Mesenchymal stem cell (in vitro differentiated cells and primary cell): ENCODE data around the gene UCP2.

Experiments
- DNase-seq: peaks from one replicate; pipeline ENCODE4 v3.0.0-alpha.2; 2013
- H2AFZ ChIP-seq: one replicate; pipeline ENCODE4 v1.6.1; 2013; ENCODE audit warnings: low read depth, mild to moderate bottlenecking, control low read depth, inconsistent platforms, low read length, moderate library complexity
- H2AK5ac ChIP-seq: 2 replicates; pipeline ENCODE4 v1.6.1; 2013; ENCODE audit warnings: low read length, moderate library complexity, mild to moderate bottlenecking, inconsistent platforms; ENCODE audit not compliant: severe bottlenecking
- H2BK120ac ChIP-seq: one replicate; pipeline ENCODE4 v1.6.1; 2013; ENCODE audit warnings: low read depth, mild to moderate bottlenecking, inconsistent platforms, low read length, moderate library complexity
- H2BK12ac ChIP-seq, 2 experiments: one replicate each; pipeline ENCODE4 v1.6.1; 2013; ENCODE audit warnings: inconsistent platforms in 2 of 2, low read length in 2 of 2, mild to moderate bottlenecking in 2 of 2, moderate library complexity in 2 of 2, control low read depth in 1 of 2
- H2BK15ac ChIP-seq: one replicate; pipeline ENCODE4 v1.6.1; 2013; ENCODE audit warnings: mild to moderate bottlenecking, low read depth, inconsistent platforms; ENCODE audit not compliant: poor library complexity, severe bottlenecking
- H2BK5ac ChIP-seq: 2 replicates; pipeline ENCODE4 v1.6.1; 2013; ENCODE audit warnings: low read depth, mild to moderate bottlenecking, low read length, control low read depth, inconsistent platforms; ENCODE audit not compliant: poor library complexity, severe bottlenecking
- H3K14ac ChIP-seq, 2 experiments: one replicate each; pipeline ENCODE4 v1.6.1; 2013; ENCODE audit warnings: inconsistent platforms in 2 of 2, low read length in 2 of 2, control low read depth in 1 of 2, mild to moderate bottlenecking in 1 of 2, moderate library complexity in 1 of 2
- H3K18ac ChIP-seq, 2 experiments: one replicate each; pipeline ENCODE4 v1.6.1; 2013; ENCODE audit warnings: inconsistent platforms in 2 of 2, low read length in 2 of 2, control low read depth in 1 of 2, low read depth in 1 of 2, mild to moderate bottlenecking in 1 of 2
- H3K23ac ChIP-seq, 2 experiments: one replicate each; pipeline ENCODE4 v1.6.1; 2013; ENCODE audit warnings: inconsistent platforms in 2 of 2, low read length in 2 of 2, mild to moderate bottlenecking in 2 of 2, moderate library complexity in 2 of 2, control low read depth in 1 of 2
- H3K27ac ChIP-seq: 2 replicates; pipeline ENCODE4 v1.5.1; 2013; ENCODE audit warnings: mild to moderate bottlenecking, moderate library complexity, low read length, control low read depth, inconsistent platforms; ENCODE audit not compliant: poor library complexity, severe bottlenecking
- H3K27me3 ChIP-seq, 2 experiments: 2 replicates each; pipeline versions ENCODE4 v1.6.1 to v1.7.0; 2013; ENCODE audit warnings: low read length in 2 of 2, mild to moderate bottlenecking in 2 of 2, moderate library complexity in 2 of 2, control low read depth in 1 of 2, inconsistent platforms in 1 of 2; ENCODE audit not compliant: control insufficient read depth in 1 of 2, insufficient read depth in 1 of 2
- H3K36me3 ChIP-seq, 2 experiments: 2 replicates each; pipeline versions ENCODE4 v1.6.1 to v1.7.0; 2013; ENCODE audit warnings: low read length in 2 of 2, control low read depth in 1 of 2, inconsistent platforms in 1 of 2, low read depth in 1 of 2, mild to moderate bottlenecking in 1 of 2; ENCODE audit not compliant: insufficient read depth in 2 of 2, control insufficient read depth in 1 of 2
- H3K4ac ChIP-seq, 2 experiments: one replicate each; pipeline ENCODE4 v1.6.1; 2013; ENCODE audit warnings: inconsistent platforms in 2 of 2, low read length in 2 of 2, mild to moderate bottlenecking in 2 of 2, moderate library complexity in 2 of 2, control low read depth in 1 of 2, low read depth in 1 of 2
- H3K4me1 ChIP-seq: 2 replicates; pipeline ENCODE4 v1.6.1; 2013; ENCODE audit warnings: low read depth, low read length, control low read depth; ENCODE audit not compliant: control insufficient read depth, insufficient read depth
- H3K4me2 ChIP-seq: 2 replicates; pipeline ENCODE4 v1.6.1; 2013; ENCODE audit warnings: low read length, mild to moderate bottlenecking, inconsistent platforms; ENCODE audit not compliant: poor library complexity, severe bottlenecking
- H3K4me3 ChIP-seq, 2 experiments: 2 replicates each; pipeline versions ENCODE4 v1.5.1 to v1.7.0; 2013; ENCODE audit warnings: low read length in 2 of 2, mild to moderate bottlenecking in 2 of 2, control low read depth in 1 of 2, low read depth in 1 of 2; ENCODE audit not compliant: insufficient read depth in 1 of 2
- H3K79me1 ChIP-seq: replicated peaks from 2 replicates; pipeline ENCODE4 v1.6.1; 2013; ENCODE audit warnings: mild to moderate bottlenecking, control low read depth, low read length, inconsistent platforms; ENCODE audit not compliant: poor library complexity, severe bottlenecking
- H3K9ac ChIP-seq: 2 replicates; pipeline ENCODE4 v1.7.0; 2013; ENCODE audit warnings: mild to moderate bottlenecking, low read length, moderate library complexity
- H3K9me3 ChIP-seq: 2 replicates; pipeline ENCODE4 v1.7.0; 2013; ENCODE audit warnings: mild to moderate bottlenecking, low read length; ENCODE audit not compliant: control insufficient read depth
- H4K8ac ChIP-seq: one replicate; pipeline ENCODE4 v1.6.1; 2013; ENCODE audit warnings: inconsistent platforms, mild to moderate bottlenecking, low read length, moderate library complexity
- H4K91ac ChIP-seq: one replicate; pipeline ENCODE4 v1.6.1; 2013; ENCODE audit warnings: mild to moderate bottlenecking, low read length, inconsistent platforms
- WGBS: methylation state at CpG from one replicate; pipeline ENCODE4 v1.1.7; 2013; ENCODE audit warnings: mixed read lengths; 5-methylcytosine and 5-hydroxymethylcytosine counted together

UCP2 gene

DNA sequence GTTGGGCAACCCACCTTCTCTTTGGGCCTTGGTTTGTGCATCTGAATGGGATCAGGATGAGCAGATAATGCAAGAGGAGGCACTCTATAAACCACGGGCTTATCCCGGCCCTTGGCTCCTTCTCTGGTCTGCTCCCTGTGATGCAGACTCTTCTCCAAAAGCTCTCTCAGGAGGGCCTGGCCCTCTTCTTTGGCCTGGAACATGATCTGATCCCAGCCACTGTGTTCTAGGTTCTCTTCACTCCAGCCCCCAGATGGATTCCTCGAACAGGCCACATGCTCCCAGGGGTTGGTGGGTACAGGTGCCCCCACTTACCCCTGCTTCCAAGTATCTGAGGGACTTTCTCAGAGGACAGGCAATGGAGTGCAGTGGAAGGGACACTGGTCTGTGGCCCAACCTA is 35.0 kb upstream of the UCP2 start:
- no peak overlapping the region for H3K4me2 ChIP-seq
- WGBS, result 95% methylated on average over 3 of the region's 3 CpGs

DNA sequence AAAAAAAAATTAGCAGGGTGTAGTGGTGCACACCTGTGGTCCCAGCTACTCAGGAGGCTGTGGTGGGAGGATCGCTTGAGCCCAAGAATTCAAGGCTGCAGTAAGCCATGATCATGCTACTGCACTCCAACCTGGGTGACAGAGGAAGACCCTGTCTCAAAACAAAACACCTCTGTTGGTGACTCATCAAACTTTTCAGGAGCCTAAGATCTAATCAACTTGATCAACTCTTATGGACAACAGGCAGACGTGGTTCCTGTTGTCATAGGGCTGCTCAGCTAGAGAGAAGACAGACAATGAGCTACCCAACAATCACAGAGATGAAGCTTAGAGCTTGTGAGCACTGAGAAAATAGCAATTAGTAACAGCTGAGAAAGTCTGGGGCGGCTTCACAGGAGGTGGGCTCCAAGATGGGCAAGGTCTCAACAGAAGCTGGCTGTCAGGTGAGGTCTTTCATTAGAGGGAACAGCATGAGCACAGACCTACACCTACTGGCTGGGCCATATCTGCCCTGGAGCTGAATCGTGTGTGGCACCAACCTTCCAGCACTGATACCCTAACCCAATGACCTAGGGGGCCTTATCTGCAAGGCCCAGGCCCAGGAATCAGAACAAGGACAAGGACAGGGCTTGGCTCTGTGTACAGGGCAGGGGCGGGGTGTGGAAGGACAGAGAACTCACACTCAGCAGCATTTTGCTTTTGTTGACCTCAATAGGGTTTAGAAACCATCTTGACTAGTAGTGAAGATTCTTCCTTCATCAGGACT is 33.5 kb upstream of the UCP2 start:
- Histone ChIP-seq H3K9me3 (no peaks in the 10 kb centered on the region), H2BK15ac (no peak overlapping the region), H3K36me3 (peaks cover 24 to 60% of the 10 kb centered on the region in 2 experiments), H2BK5ac (no peak overlapping the region), H3K79me1 (peaks cover 3% of the 10 kb centered on the region), H3K14ac (no peak overlapping the region), H3K18ac (no peak overlapping the region), H2AFZ (no peak overlapping the region), H3K4ac (no peak overlapping the region), H3K27ac (no peak overlapping the region), H4K8ac (no peak overlapping the region), H3K23ac (no peak overlapping the region), H4K91ac (no peak overlapping the region), H3K9ac (no peak overlapping the region), H2AK5ac (no peak overlapping the region), H2BK120ac (no peak overlapping the region), H3K4me3 (no peak overlapping the region), H2BK12ac (no peak overlapping the region), H3K27me3 (no peaks in the 10 kb centered on the region), H3K4me1 (peaks cover 10% of the 10 kb centered on the region), H3K4me2 (no peak overlapping the region)
- over 99% methylated on average over 5 of the region's 5 CpGs for WGBS
- no peak for DNase-seq

More for the DNA sequence above, 35.0 kb upstream of the UCP2 start:
- H3K36me3 ChIP-seq, result peaks cover 28 to 55% of the 10 kb centered on the region in 2 experiments
- H4K91ac ChIP-seq, result peak overlapping the region; percentile 64
- DNase-seq, result no peak
- peak overlapping the region; percentile 79 for H3K9ac ChIP-seq
- peaks cover 6% of the 10 kb centered on the region for H3K79me1 ChIP-seq
- no peak overlapping the region for H2BK15ac ChIP-seq
- H3K27me3 ChIP-seq, result no peaks in the 10 kb centered on the region
- no peak overlapping the region for H3K4me3 ChIP-seq
- H3K9me3 ChIP-seq, result no peaks in the 10 kb centered on the region
- H2AK5ac ChIP-seq, result no peak overlapping the region
- H3K4ac ChIP-seq, result no peak overlapping the region
- no peak overlapping the region for H3K23ac ChIP-seq
- H3K18ac ChIP-seq, result peak overlapping the region in 1 of 2 experiments; percentile 63
- H2BK12ac ChIP-seq, result peak overlapping the region; percentile 7 to 32
- peaks cover 10% of the 10 kb centered on the region for H3K4me1 ChIP-seq
- no peak overlapping the region for H3K14ac ChIP-seq
- H2AFZ ChIP-seq, result no peak overlapping the region
- H2BK120ac ChIP-seq, result no peak overlapping the region
- H3K27ac ChIP-seq, result no peak overlapping the region
- no peak overlapping the region for H4K8ac ChIP-seq
- no peak overlapping the region for H2BK5ac ChIP-seq

DNA sequence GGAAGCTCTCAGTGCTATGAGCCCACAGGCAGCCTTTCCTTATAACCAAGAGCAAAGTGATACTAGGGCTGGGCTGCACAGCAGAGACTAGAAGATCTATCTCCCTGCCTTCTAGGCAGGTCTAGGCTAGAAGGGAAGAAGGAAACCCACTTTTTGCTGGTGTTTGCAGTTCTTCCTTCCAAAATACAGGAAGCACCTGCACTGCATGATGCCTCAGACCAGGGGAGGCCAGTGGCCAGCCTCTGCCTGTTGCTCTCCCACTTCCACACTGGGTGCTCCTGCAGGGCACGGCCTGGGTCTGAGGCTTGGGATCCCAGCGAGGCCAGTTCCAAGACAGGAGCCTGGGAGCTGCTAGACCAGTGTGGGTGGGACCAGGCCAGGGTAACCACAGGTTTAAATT is 32.2 kb upstream of the UCP2 start:
- Histone ChIP-seq H3K18ac (no peak overlapping the region), H3K9ac (no peak overlapping the region)
- no peak for DNase-seq

DNA sequence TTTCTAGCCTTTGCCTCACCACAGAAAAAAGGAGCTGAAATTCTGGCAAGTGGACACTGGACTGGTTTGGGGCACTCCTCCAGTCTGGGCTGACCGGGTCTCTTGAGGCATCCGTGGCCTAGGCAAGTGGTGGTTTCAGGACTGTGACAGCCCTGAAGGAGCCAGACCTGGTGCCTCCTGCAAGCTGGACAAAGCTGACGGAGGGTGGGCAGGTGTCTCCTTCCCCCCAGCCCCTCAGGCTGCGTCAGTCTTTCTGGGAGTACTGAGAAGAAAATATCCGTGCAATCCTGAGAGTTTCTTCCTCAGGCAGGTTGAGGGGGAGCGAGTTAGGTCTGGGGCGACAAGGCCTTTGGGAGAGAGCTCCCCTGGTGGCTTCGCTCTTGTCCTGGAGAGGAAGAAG is 30.5 kb upstream of the UCP2 start:
- Histone ChIP-seq H3K23ac (no peak overlapping the region), H4K91ac (no peak overlapping the region), H3K4me3 (no peak overlapping the region), H2BK12ac (no peak overlapping the region), H3K9me3 (no peaks in the 10 kb centered on the region), H4K8ac (no peak overlapping the region), H3K36me3 (peaks cover 24 to 66% of the 10 kb centered on the region in 2 experiments), H3K18ac (no peak overlapping the region), H3K27ac (no peak overlapping the region), H3K4me2 (no peak overlapping the region), H3K9ac (no peak overlapping the region), H2AFZ (no peak overlapping the region), H3K4me1 (peaks cover 1% of the 10 kb centered on the region), H2BK120ac (no peak overlapping the region), H2BK15ac (peak overlapping the region; percentile 77), H3K27me3 (no peaks in the 10 kb centered on the region), H2BK5ac (no peak overlapping the region), H3K14ac (no peak overlapping the region), H2AK5ac (no peak overlapping the region), H3K4ac (no peak overlapping the region), H3K79me1 (no peaks in the 10 kb centered on the region)
- no peak for DNase-seq
- WGBS, result 97% methylated on average over 8 of the region's 8 CpGs

More for the DNA sequence above, 32.2 kb upstream of the UCP2 start:
- H2BK15ac ChIP-seq, result no peak overlapping the region
- H3K9me3 ChIP-seq, result no peaks in the 10 kb centered on the region
- H4K91ac ChIP-seq, result peak overlapping the region; percentile 52
- H3K4me1 ChIP-seq, result peaks cover 8% of the 10 kb centered on the region
- H2BK120ac ChIP-seq, result no peak overlapping the region
- peak overlapping the region in 1 of 2 experiments; percentile 6 for H2BK12ac ChIP-seq
- no peak overlapping the region for H3K27ac ChIP-seq
- H3K27me3 ChIP-seq, result no peaks in the 10 kb centered on the region
- H3K4ac ChIP-seq, result no peak overlapping the region
- H3K4me2 ChIP-seq, result no peak overlapping the region
- no peak overlapping the region for H2AK5ac ChIP-seq
- no peak overlapping the region for H3K14ac ChIP-seq
- H3K36me3 ChIP-seq, result peaks cover 24 to 61% of the 10 kb centered on the region in 2 experiments
- no peak overlapping the region for H4K8ac ChIP-seq
- no peak overlapping the region for H2AFZ ChIP-seq
- H3K23ac ChIP-seq, result no peak overlapping the region
- H3K4me3 ChIP-seq, result no peak overlapping the region
- WGBS, result 100% methylated on average over 2 of the region's 2 CpGs
- H3K79me1 ChIP-seq, result no peaks in the 10 kb centered on the region
- no peak overlapping the region for H2BK5ac ChIP-seq
